HFFc6 (cell line): ENCODE data around the gene RPRD2. TPM values are rescaled to one million over a fixed set of nuclear protein-coding genes. Genes with fewer than 3 reads are reported as not detected.

Source experiments
- DNase-seq: peaks from one replicate; pipeline ENCODE4 v3.0.0-alpha.2; 2018
- H3K27ac Mint-ChIP-seq: 2 replicates; pipeline ENCODE4 v1.8.0; 2020; ENCODE audit warnings: mild to moderate bottlenecking, mixed read lengths
- H3K27me3 Mint-ChIP-seq: 2 replicates; pipeline ENCODE4 v1.8.0; 2021; ENCODE audit warnings: mild to moderate bottlenecking, moderate library complexity, mixed read lengths; ENCODE audit not compliant: insufficient read depth
- H3K36me3 Mint-ChIP-seq: 2 replicates; pipeline ENCODE4 v1.8.0; 2021; ENCODE audit warnings: low read depth, mixed read lengths
- H3K4me1 Mint-ChIP-seq: 2 replicates; pipeline ENCODE4 v1.8.0; 2020; ENCODE audit warnings: low read depth, mixed read lengths
- H3K4me3 Mint-ChIP-seq: 2 replicates; pipeline ENCODE4 v1.8.0; 2020; ENCODE audit warnings: mild to moderate bottlenecking, moderate library complexity, mixed read lengths
- H3K9me3 Mint-ChIP-seq: 2 replicates; pipeline ENCODE4 v1.8.0; 2020; ENCODE audit warnings: mild to moderate bottlenecking, mixed read lengths
- total RNA-seq, 6 experiments: library from RNA; stranded (reverse); fragmentation: NEBNext Ultra II Directional; extraction: Animal tissue kit (Norgen Biotek cat#: 25700); gene quantifications; 2 replicates in 1 of 6; 3 replicates in 5 of 6; pipeline ENCODE4 v1.2.3, GENCODE V29; 2021
- TF ChIP-seq, protein P1 (sequence below): fragments of 200-600 bp; sonication (generic); IDR thresholded peaks from 2 replicates; pipeline ENCODE4 v1.5.0; 2021; ENCODE audit warnings: antibody characterized with exemption, mild to moderate bottlenecking

Gene RPRD2
- total RNA-seq, 6 experiments from 2014 or later: 24.0 to 27.9 (median 25.7) TPM

DNA sequence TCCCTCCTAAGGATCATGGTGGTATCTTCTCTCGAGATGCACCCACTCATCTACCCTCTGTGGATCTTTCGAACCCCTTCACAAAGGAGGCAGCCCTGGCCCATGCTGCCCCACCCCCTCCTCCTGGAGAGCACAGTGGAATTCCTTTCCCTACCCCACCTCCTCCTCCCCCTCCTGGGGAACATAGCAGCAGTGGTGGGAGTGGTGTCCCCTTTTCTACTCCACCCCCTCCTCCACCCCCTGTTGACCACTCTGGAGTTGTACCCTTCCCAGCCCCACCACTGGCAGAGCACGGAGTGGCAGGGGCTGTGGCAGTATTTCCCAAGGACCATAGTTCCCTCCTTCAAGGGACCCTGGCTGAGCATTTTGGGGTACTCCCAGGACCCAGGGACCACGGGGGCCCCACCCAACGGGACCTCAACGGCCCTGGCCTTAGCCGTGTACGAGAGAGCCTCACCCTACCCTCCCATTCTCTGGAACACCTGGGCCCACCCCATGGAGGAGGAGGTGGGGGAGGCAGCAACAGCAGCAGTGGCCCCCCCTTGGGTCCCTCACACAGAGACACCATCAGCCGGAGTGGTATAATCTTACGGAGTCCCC is 108.8 kb downstream of the RPRD2 start:
- Mint-ChIP-seq H3K9me3 (no peaks in the 10 kb centered on the region), H3K27me3 (no peaks in the 10 kb centered on the region; the same call in 1 of the 2 replicates), H3K4me3 (no peak overlapping the region), H3K27ac (no peak overlapping the region), H3K36me3 (peaks cover 22% of the 10 kb centered on the region), H3K4me1 (peaks cover 27% of the 10 kb centered on the region)
- TF ChIP-seq, protein P1, sequence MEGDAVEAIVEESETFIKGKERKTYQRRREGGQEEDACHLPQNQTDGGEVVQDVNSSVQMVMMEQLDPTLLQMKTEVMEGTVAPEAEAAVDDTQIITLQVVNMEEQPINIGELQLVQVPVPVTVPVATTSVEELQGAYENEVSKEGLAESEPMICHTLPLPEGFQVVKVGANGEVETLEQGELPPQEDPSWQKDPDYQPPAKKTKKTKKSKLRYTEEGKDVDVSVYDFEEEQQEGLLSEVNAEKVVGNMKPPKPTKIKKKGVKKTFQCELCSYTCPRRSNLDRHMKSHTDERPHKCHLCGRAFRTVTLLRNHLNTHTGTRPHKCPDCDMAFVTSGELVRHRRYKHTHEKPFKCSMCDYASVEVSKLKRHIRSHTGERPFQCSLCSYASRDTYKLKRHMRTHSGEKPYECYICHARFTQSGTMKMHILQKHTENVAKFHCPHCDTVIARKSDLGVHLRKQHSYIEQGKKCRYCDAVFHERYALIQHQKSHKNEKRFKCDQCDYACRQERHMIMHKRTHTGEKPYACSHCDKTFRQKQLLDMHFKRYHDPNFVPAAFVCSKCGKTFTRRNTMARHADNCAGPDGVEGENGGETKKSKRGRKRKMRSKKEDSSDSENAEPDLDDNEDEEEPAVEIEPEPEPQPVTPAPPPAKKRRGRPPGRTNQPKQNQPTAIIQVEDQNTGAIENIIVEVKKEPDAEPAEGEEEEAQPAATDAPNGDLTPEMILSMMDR: no peak
- no peak for DNase-seq

DNA sequence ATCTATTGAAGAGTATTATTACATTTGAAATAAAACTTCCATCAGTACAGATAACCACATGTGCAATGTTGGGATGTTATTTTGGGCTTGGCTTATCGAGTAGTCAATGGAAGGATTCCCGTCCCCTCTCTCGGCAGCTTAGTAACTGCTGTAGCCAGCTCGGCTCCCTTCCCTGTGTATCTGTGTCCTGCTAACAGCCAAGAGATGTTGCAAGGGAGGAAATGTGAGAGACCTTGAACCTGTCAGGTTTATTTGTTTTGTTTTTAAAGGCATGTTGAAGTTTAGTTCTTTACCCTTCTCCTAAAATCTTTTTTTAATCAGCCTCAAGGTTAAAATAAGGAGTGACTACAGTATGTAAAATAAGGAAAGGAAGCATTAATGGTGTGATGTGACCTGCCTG is 109.7 kb downstream of the RPRD2 start:
- no peak for DNase-seq
- H3K36me3 Mint-ChIP-seq: peaks cover 22% of the 10 kb centered on the region
- H3K27ac Mint-ChIP-seq: no peak overlapping the region
- H3K9me3 Mint-ChIP-seq: no peaks in the 10 kb centered on the region
- no peak overlapping the region for H3K4me3 Mint-ChIP-seq
- peaks cover 2% of the 10 kb centered on the region for H3K27me3 Mint-ChIP-seq
- TF ChIP-seq, protein P1: no peak
- peaks cover 36% of the 10 kb centered on the region for H3K4me1 Mint-ChIP-seq

DNA sequence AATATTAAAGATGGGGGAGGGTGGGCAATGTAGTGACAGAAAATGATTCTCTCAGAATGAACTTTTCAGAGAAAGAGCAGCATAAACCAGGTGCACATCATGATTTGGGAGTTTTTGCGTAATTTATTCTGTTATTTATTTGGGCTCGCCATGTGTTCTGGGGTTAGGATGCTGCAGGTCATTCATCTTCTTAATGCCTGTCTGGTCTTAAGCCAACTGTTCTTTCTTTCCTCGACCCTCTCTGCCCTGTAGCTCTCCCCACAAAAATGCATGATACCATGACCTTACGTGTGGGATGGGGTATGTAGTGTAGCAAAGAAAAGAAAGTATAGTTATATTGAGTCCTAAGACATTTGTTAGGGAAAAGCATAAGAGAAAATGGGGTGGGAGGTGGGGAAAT is 110.9 kb downstream of the RPRD2 start:
- Mint-ChIP-seq H3K4me1 (peaks cover 44% of the 10 kb centered on the region), H3K27me3 (peaks cover 2% of the 10 kb centered on the region; the same call in 1 of the 2 replicates), H3K9me3 (no peaks in the 10 kb centered on the region), H3K36me3 (peaks cover 22% of the 10 kb centered on the region), H3K4me3 (no peak overlapping the region), H3K27ac (no peak overlapping the region)
- DNase-seq: no peak
- TF ChIP-seq, protein P1: no peak

DNA sequence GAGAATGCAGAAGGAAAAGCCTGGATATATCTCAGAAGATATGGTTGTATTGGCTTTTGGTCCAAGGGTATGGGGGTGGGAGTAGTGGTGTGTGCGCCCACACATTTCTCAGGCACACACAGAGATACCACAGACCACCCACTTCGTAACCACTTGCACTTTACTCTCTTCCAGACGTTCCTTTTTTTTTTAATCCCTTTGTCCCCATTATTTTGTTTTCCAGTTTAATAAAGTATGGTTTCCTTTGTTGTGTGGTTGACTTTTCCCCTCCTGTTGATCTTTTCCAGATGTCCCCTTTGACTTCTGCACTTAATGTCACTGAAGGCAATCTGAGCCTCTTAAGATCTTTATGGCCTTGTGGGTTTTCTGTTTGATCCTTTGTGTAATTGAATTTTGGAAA is 112.8 kb downstream of the RPRD2 start:
- H3K4me1 Mint-ChIP-seq: peaks cover 47% of the 10 kb centered on the region
- DNase-seq: no peak

DNA sequence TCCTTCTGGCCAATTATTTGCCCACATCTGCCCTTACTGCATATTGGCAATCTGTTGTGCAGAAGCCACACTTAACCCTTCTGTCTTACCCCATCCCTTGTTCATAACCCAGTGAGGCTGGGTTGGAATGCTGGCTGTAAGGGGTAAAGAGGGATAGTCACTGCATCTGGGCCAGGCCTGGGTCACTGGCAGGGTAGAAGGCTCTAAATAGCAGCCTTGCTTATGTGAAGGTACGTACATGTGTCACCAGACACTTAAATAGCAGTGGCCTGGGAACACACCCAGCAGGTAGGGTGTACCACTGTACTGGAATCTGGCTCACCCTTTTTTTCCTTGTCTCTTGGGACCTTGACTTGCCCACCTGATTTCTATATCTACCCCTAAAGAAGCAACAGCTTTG is 113.4 kb downstream of the RPRD2 start:
- peaks cover 2% of the 10 kb centered on the region; the same call in 1 of the 2 replicates for H3K27me3 Mint-ChIP-seq
- peak overlapping the region; percentile 25 for H3K4me3 Mint-ChIP-seq
- no peaks in the 10 kb centered on the region for H3K9me3 Mint-ChIP-seq
- H3K4me1 Mint-ChIP-seq: peaks cover 47% of the 10 kb centered on the region
- H3K36me3 Mint-ChIP-seq: peaks cover 1% of the 10 kb centered on the region; the same call in 1 of the 2 replicates
- peak overlapping the region; percentile 85 for H3K27ac Mint-ChIP-seq
- TF ChIP-seq, protein P1: no peak
- no peak for DNase-seq

More for the DNA sequence above, 112.8 kb downstream of the RPRD2 start:
- peaks cover 2% of the 10 kb centered on the region; the same call in 1 of the 2 replicates for H3K27me3 Mint-ChIP-seq
- H3K36me3 Mint-ChIP-seq: peaks cover 7% of the 10 kb centered on the region
- no peaks in the 10 kb centered on the region for H3K9me3 Mint-ChIP-seq
- peak overlapping the region; percentile 14; the same call in 1 of the 2 replicates for H3K4me3 Mint-ChIP-seq
- TF ChIP-seq, protein P1: no peak
- peak overlapping the region; percentile 85 for H3K27ac Mint-ChIP-seq
